Inflammatory macrophage treated with lipopolysaccharide for 1 hour (primary cell): ENCODE measurements around the gene NEU1.
"Not testable (repeated sequence)": the region's sequence is repeated elsewhere in the genome, so short reads cannot be mapped to it uniquely, and the experiment has no call there.

Experiments
- DNase-seq, 2 donors: peaks; one replicate each; pipeline ENCODE4 v3.0.0-alpha.2; 2020 to 2022

The NEU1 gene

GRCh38 chr6:31837369-31838113, 25.1 kb downstream of the NEU1 start:
- DNase-seq = no peak

- peak; percentile 60 to 77 for DNase-seq
Observed at GRCh38 chr6:31836474-31837368, 25.9 kb downstream of the NEU1 start.

GRCh38 chr6:31836047-31836473, 26.6 kb downstream of the NEU1 start:
- no peak for DNase-seq

- peak; percentile 76 to 91 for DNase-seq
Observed at GRCh38 chr6:31834367-31835250, 28.0 kb downstream of the NEU1 start.

GRCh38 chr6:31831350-31832215, 31.0 kb downstream of the NEU1 start:
- DNase-seq = peak; percentile 69 to 76

- DNase-seq = no peak
Observed at GRCh38 chr6:31830886-31831335, 31.7 kb downstream of the NEU1 start.

GRCh38 chr6:31829633-31830283, 32.9 kb downstream of the NEU1 start:
- DNase-seq = peak; percentile 41 to 74

GRCh38 chr6:31827286-31828079, 35.1 kb downstream of the NEU1 start, which contains the start of gene HSPA1B:
TSS of gene HSPA1B (plus strand) at chr6:31827738. CDS start at chr6:31827951, 213 bp downstream.
- peak; percentile 96 to 98 for DNase-seq

GRCh38 chr6:31826793-31827285, 35.8 kb downstream of the NEU1 start:
- peak in 1 of 2 donors; percentile 36 for DNase-seq

- no peak for DNase-seq
Observed at GRCh38 chr6:31825553-31825952, 37.1 kb downstream of the NEU1 start.

GRCh38 chr6:31823592-31824196, 38.9 kb downstream of the NEU1 start:
- peak in 1 of 2 donors; percentile 35 for DNase-seq

GRCh38 chr6:31822036-31822821, 40.4 kb downstream of the NEU1 start:
- DNase-seq = peak; percentile 86 to 97

- DNase-seq = peak; percentile 67 to 76
Observed at GRCh38 chr6:31821301-31822035, 41.2 kb downstream of the NEU1 start.

- not testable (repeated sequence) for DNase-seq
Observed at GRCh38 chr6:31820399-31820798, 42.2 kb downstream of the NEU1 start.

GRCh38 chr6:31819871-31820299, 42.7 kb downstream of the NEU1 start:
- no peak for DNase-seq

GRCh38 chr6:31817929-31818511, 44.6 kb downstream of the NEU1 start:
- DNase-seq = not testable (repeated sequence)
